Stimulated activated CD4-positive, alpha-beta T cell treated with anti-CD3 and anti-CD28 coated beads, Interleukin-1b, Interleukin-23, amount 100 ng/mL, for 48 hours (primary cell): Measurements from ENCODE around the gene SIPA1L3.

Experiments used
- DNase-seq: peaks from one replicate; pipeline ENCODE4 v3.0.0-alpha.2; 2020

SIPA1L3 gene

GRCh38 chr19:37977992-37978391 is 71.0 kb downstream of the SIPA1L3 start:
- DNase-seq = no peak

GRCh38 chr19:37979547-37980082 is 72.6 kb downstream of the SIPA1L3 start:
- no peak for DNase-seq

- no peak for DNase-seq
Observed at GRCh38 chr19:37980419-37981170, 73.6 kb downstream of the SIPA1L3 start.

GRCh38 chr19:37981785-37982475 is 74.9 kb downstream of the SIPA1L3 start:
- no peak for DNase-seq

GRCh38 chr19:37982655-37983054 is 75.6 kb downstream of the SIPA1L3 start:
- no peak for DNase-seq

- DNase-seq = no peak
Observed at GRCh38 chr19:37983153-37983552, 76.1 kb downstream of the SIPA1L3 start.

- DNase-seq = no peak
Observed at GRCh38 chr19:37983916-37984315, 76.9 kb downstream of the SIPA1L3 start.

- DNase-seq = no peak
Observed at GRCh38 chr19:37986048-37986750, 79.2 kb downstream of the SIPA1L3 start.

GRCh38 chr19:37987356-37988332 is 80.6 kb downstream of the SIPA1L3 start:
- DNase-seq = no peak

GRCh38 chr19:37988758-37989635 is 82.0 kb downstream of the SIPA1L3 start:
- no peak for DNase-seq

GRCh38 chr19:37989855-37990254 is 82.8 kb downstream of the SIPA1L3 start:
- DNase-seq = no peak

- DNase-seq = no peak
Observed at GRCh38 chr19:37990362-37990761, 83.4 kb downstream of the SIPA1L3 start.

- no peak for DNase-seq
Observed at GRCh38 chr19:37991176-37991835, 84.3 kb downstream of the SIPA1L3 start.

GRCh38 chr19:37991841-37992248 is 84.8 kb downstream of the SIPA1L3 start:
- no peak for DNase-seq

GRCh38 chr19:37992761-37993160 is 85.8 kb downstream of the SIPA1L3 start:
- no peak for DNase-seq

- no peak for DNase-seq
Observed at GRCh38 chr19:37994823-37995130, 87.8 kb downstream of the SIPA1L3 start.

- no peak for DNase-seq
Observed at GRCh38 chr19:37995346-37995745, 88.3 kb downstream of the SIPA1L3 start.

GRCh38 chr19:37997911-37998344 is 90.9 kb downstream of the SIPA1L3 start:
- peak; percentile 37 for DNase-seq

- no peak for DNase-seq
Observed at GRCh38 chr19:37998801-37999308, 91.8 kb downstream of the SIPA1L3 start.
